CD4-positive, CD25-positive, alpha-beta regulatory T cell (primary cell): ENCODE data around the gene PRSS37. TPM values are rescaled to one million over a fixed set of nuclear protein-coding genes. Genes with fewer than 3 reads are reported as not detected.

Experiments used
- ATAC-seq, 2 donors: fragments of 150-1000 bp; cut with Tn5 transposase; one replicate each; pipeline ENCODE4 v1.10.0; 2021; ENCODE audit warnings: low read depth in 2 of 2, moderate number of reproducible peaks in 2 of 2, moderate library complexity in 1 of 2
- DNase-seq, 3 donors: peaks; one replicate each; pipeline versions ENCODE4 v3.0.0 to v3.0.0-alpha.2; 2012 to 2022; ENCODE audit warnings: mixed read lengths in 1 of 3
- H3K27ac ChIP-seq: one replicate; pipeline ENCODE4 v1.7.0; 2013; ENCODE audit warnings: mild to moderate bottlenecking, low read length; ENCODE audit not compliant: insufficient read depth, poor library complexity, severe bottlenecking
- H3K27me3 ChIP-seq: one replicate; pipeline ENCODE4 v1.7.0; 2013; ENCODE audit warnings: low read length; ENCODE audit not compliant: control insufficient read depth, insufficient read depth
- H3K36me3 ChIP-seq: one replicate; pipeline ENCODE4 v1.7.0; 2013; ENCODE audit warnings: mild to moderate bottlenecking, low read length, moderate library complexity; ENCODE audit not compliant: control insufficient read depth, insufficient read depth
- H3K4me1 ChIP-seq: 2 replicates; pipeline ENCODE4 v1.7.0; 2013; ENCODE audit warnings: mild to moderate bottlenecking, low read length; ENCODE audit not compliant: insufficient read depth, control insufficient read depth, poor library complexity, severe bottlenecking
- H3K4me3 ChIP-seq: one replicate; pipeline ENCODE4 v1.7.0; 2013; ENCODE audit warnings: low read depth, mild to moderate bottlenecking, low read length, moderate library complexity
- H3K9me3 ChIP-seq, 2 experiments: 1 replicate in 1 of 2; 2 replicates in 1 of 2; pipeline ENCODE4 v1.7.0; 2013; ENCODE audit warnings: low read length in 2 of 2, mild to moderate bottlenecking in 1 of 2, moderate library complexity in 1 of 2; ENCODE audit not compliant: control insufficient read depth in 2 of 2
- H3K27ac Mint-ChIP-seq, 3 donors: one replicate each; pipeline ENCODE4 v1.8.0; 2020 to 2022; ENCODE audit warnings: mild to moderate bottlenecking in 3 of 3, mixed read lengths in 3 of 3, moderate library complexity in 2 of 3
- H3K27me3 Mint-ChIP-seq: one replicate; pipeline ENCODE4 v1.8.0; 2022; ENCODE audit warnings: mild to moderate bottlenecking, mixed read lengths
- H3K36me3 Mint-ChIP-seq: one replicate; pipeline ENCODE4 v1.8.0; 2020; ENCODE audit warnings: mixed read lengths
- H3K4me1 Mint-ChIP-seq, 4 donors: one replicate each; pipeline ENCODE4 v1.8.0; 2020 to 2022; ENCODE audit warnings: mixed read lengths in 4 of 4, mild to moderate bottlenecking in 1 of 4
- H3K4me3 Mint-ChIP-seq, 4 donors: one replicate each; pipeline ENCODE4 v1.8.0; 2020 to 2022; ENCODE audit warnings: mild to moderate bottlenecking in 4 of 4, mixed read lengths in 4 of 4, moderate library complexity in 3 of 4
- H3K9me3 Mint-ChIP-seq, 7 donors: one replicate each; pipeline ENCODE4 v1.8.0; 2020 to 2022; ENCODE audit warnings: mixed read lengths in 7 of 7, mild to moderate bottlenecking in 3 of 7, moderate library complexity in 2 of 7
- polyA plus RNA-seq, 4 donors: library from polyadenylated mRNA; unstranded; fragments of 300-500 nt; fragmentation: Illumina TruSeq; gene quantifications; one replicate each; pipeline ENCODE4 v1.2.3, GENCODE V29; 2021
- total RNA-seq: library from RNA; stranded (reverse); gene quantifications from one replicate; pipeline ENCODE4 v1.2.3, GENCODE V29; 2022

Gene PRSS37, protein sequence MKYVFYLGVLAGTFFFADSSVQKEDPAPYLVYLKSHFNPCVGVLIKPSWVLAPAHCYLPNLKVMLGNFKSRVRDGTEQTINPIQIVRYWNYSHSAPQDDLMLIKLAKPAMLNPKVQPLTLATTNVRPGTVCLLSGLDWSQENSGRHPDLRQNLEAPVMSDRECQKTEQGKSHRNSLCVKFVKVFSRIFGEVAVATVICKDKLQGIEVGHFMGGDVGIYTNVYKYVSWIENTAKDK
- not detected for total RNA-seq
- polyA plus RNA-seq: not detected

DNA sequence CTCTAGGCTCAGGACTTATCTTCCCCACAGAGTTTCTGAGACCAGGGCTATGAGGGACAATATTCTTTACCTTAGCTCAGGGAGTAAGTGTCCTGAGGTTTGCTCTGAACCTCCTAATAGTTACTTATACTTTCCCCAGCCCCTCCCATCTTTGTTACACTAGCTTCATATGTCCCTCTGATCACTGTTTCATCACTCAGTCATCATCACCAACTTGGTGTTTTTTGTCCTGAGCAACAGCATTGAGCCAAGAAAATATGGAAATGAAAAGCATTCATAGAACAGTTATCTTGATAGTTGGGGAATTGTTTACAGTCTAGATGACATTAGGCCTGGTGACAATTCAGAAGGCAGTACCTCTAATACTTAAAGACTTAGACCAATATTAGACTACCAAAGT is at the start of gene PRSS37:
TSS of gene PRSS37 (minus strand) at position 101 of the 400 bp plus-strand sequence. CDS start 436 bp downstream, outside the sequence.
- DNase-seq: no peak
- Mint-ChIP-seq H3K27ac (no peak within 1 kb of the TSS), H3K4me1 (no peaks in the 10 kb centered on the region), H3K4me3 (no peak within 1 kb of the TSS), H3K36me3 (peaks cover 2% of the 10 kb centered on the region), H3K9me3 (peaks cover 0 to 1% (median 0%) of the 10 kb centered on the region in 7 donors), H3K27me3 (no peaks in the 10 kb centered on the region)
- no peaks in the 10 kb centered on the region for H3K9me3 ChIP-seq
- no peaks in the 10 kb centered on the region for H3K36me3 ChIP-seq
- H3K4me3 ChIP-seq: no peak within 1 kb of the TSS
- no peak for ATAC-seq
- no peaks in the 10 kb centered on the region for H3K27me3 ChIP-seq
- no peaks in the 10 kb centered on the region for H3K4me1 ChIP-seq
- H3K27ac ChIP-seq: no peak within 1 kb of the TSS

DNA sequence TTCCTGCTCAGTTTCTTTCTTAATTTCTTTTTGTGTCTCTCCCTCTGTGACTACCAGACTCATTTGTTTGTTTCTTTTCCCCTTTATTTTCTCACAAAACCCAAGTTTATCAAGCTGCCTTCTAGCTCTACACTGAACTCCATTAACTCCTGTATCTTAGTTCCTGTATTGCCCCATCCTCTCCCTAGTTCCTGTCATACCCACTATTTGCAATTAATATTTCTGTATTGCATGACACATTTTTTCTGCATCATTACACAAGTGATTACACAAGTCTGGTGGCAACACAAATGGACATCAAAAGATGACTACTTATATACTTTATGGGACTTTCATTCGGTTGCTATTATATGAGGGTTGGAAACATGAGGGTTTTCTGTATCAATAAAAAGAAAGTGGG is 48.0 kb upstream of the PRSS37 start:
- Histone ChIP-seq H3K9me3 (no peaks in the 10 kb centered on the region), H3K27ac (no peak overlapping the region), H3K36me3 (no peaks in the 10 kb centered on the region), H3K4me3 (no peak overlapping the region), H3K27me3 (no peaks in the 10 kb centered on the region), H3K4me1 (no peaks in the 10 kb centered on the region)
- Mint-ChIP-seq H3K9me3 (peaks cover 0 to 3% (median 0%) of the 10 kb centered on the region in 7 donors), H3K4me3 (no peak overlapping the region), H3K27ac (no peak overlapping the region), H3K36me3 (no peaks in the 10 kb centered on the region), H3K4me1 (no peaks in the 10 kb centered on the region), H3K27me3 (peaks cover 5% of the 10 kb centered on the region)
- no peak for ATAC-seq
- no peak for DNase-seq

DNA sequence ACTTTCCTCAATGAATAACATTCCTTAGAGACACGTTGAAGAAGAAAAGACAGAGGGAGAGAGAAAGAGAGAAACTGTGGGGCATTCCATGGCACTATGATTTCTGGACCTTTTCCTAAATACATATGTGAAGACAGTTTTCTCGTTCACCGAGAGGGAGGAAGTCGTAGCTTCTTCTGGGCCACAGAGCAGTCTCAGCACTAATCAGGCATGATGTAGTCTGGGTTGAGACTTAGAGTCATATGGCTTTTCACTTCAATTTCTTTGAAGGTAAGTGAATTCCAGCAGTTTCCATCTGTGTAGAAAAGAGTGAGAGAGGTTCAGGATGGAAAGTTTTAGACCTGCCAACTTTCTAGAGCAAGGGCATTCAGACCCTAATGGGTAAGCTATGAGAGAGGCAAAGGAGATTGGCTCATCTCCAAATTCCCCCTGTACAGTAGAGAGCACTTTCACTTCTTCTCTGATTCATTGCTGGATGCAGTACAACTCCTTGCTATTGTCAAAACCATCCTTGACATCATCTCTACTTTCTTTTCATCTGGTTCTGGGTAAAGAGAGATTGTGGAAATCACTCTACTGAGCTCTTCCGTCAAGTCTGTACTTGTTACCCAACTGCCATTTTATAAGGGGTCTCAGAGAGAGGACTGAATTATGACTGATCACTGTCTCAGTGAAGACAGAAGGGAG is 43.4 kb upstream of the PRSS37 start:
- H3K27ac Mint-ChIP-seq: no peak overlapping the region
- Histone ChIP-seq H3K4me3 (no peak overlapping the region), H3K27ac (no peak overlapping the region), H3K9me3 (no peaks in the 10 kb centered on the region), H3K4me1 (no peaks in the 10 kb centered on the region), H3K36me3 (no peaks in the 10 kb centered on the region), H3K27me3 (no peaks in the 10 kb centered on the region)
- DNase-seq (no peak), ATAC-seq (peak in 1 of 2 donors; percentile 20)
- peaks cover 5% of the 10 kb centered on the region for H3K27me3 Mint-ChIP-seq
- no peaks in the 10 kb centered on the region for H3K4me1 Mint-ChIP-seq
- H3K4me3 Mint-ChIP-seq: no peak overlapping the region
- H3K36me3 Mint-ChIP-seq: no peaks in the 10 kb centered on the region
- H3K9me3 Mint-ChIP-seq: peaks cover 0 to 7% (median 2%) of the 10 kb centered on the region in 7 donors

DNA sequence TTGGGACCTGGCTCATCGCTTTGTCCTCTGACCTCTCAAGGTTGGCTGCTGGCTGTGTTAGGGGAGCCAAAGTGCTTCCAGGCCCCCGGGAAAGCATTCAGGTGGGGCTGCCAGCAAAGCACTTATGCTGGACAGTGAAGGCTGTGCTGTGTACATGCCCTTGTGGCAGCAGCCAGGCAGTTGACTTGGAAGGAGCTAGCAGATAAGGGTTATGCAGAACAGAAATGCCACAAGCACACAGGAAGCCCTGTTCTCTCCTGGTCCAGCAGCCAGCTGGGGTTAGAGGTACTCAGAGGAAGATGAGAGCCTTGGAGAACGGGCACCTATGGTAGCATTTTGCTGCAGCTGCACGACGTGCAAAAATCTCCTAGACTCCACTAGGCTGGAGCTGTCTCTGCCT is 39.7 kb upstream of the PRSS37 start:
- H3K36me3 ChIP-seq: no peaks in the 10 kb centered on the region
- no peak overlapping the region for H3K4me3 ChIP-seq
- no peak overlapping the region for H3K4me3 Mint-ChIP-seq
- H3K9me3 ChIP-seq: no peaks in the 10 kb centered on the region
- no peaks in the 10 kb centered on the region for H3K27me3 ChIP-seq
- H3K4me1 Mint-ChIP-seq: no peaks in the 10 kb centered on the region
- no peak overlapping the region for H3K27ac ChIP-seq
- H3K27me3 Mint-ChIP-seq: no peaks in the 10 kb centered on the region
- peaks cover 0 to 12% (median 3%) of the 10 kb centered on the region in 7 donors for H3K9me3 Mint-ChIP-seq
- H3K4me1 ChIP-seq: no peaks in the 10 kb centered on the region
- ATAC-seq (no peak), DNase-seq (no peak)
- no peak overlapping the region for H3K27ac Mint-ChIP-seq
- H3K36me3 Mint-ChIP-seq: no peaks in the 10 kb centered on the region

DNA sequence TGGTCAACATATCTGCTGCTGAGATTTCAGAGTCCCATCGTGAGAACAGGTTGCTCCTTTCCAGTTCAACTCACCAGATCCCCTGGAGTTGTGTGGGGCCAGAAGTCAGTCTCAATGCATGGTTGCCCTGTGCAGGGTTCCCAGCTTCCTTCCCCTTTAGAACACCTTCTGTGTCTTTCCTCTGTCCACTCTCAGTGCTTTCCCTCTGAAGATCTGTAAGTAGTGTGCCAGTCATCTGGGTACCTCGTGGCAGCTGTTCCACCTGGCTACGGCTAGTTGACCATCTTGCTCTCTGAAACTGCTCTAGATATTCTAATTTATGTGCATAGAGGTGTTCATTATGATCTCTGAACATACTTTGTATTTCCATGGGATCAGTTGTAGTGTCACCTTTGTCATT is 36.1 kb upstream of the PRSS37 start:
- peaks cover 0 to 12% (median 3%) of the 10 kb centered on the region in 7 donors for H3K9me3 Mint-ChIP-seq

DNA sequence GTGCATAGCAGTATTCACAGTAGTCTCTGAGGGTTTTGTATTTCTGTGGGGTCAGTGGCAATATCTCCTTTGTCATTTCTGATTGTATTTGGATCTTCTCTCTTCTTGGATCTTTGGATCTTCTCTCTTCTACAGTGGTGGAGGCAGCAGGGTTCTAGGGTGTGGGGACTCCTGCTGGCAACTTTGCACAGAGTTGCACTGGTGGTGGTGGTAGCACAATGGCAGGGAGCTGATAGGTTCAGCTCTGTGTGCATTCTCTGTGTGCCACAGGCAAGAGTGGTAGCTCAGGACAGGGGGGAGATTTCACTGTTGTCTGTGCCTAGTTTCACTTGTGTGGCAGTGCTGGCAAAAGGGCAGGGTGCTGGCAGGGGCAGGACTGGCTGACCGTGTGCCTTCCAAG is 35.1 kb upstream of the PRSS37 start:
- H3K4me1 ChIP-seq: no peaks in the 10 kb centered on the region
- no peaks in the 10 kb centered on the region for H3K9me3 ChIP-seq
- Mint-ChIP-seq H3K27me3 (no peaks in the 10 kb centered on the region), H3K27ac (no peak overlapping the region), H3K4me3 (no peak overlapping the region), H3K36me3 (no peaks in the 10 kb centered on the region), H3K9me3 (peaks cover 0 to 8% (median 2%) of the 10 kb centered on the region in 7 donors), H3K4me1 (no peaks in the 10 kb centered on the region)
- no peak for DNase-seq
- H3K4me3 ChIP-seq: no peak overlapping the region
- no peak overlapping the region for H3K27ac ChIP-seq
- H3K27me3 ChIP-seq: no peaks in the 10 kb centered on the region
- H3K36me3 ChIP-seq: no peaks in the 10 kb centered on the region
- ATAC-seq: no peak

More for the DNA sequence above, 36.1 kb upstream of the PRSS37 start:
- H3K4me3 Mint-ChIP-seq: no peak overlapping the region
- Histone ChIP-seq H3K36me3 (no peaks in the 10 kb centered on the region), H3K27me3 (no peaks in the 10 kb centered on the region), H3K9me3 (no peaks in the 10 kb centered on the region), H3K27ac (no peak overlapping the region), H3K4me1 (no peaks in the 10 kb centered on the region), H3K4me3 (no peak overlapping the region)
- no peaks in the 10 kb centered on the region for H3K4me1 Mint-ChIP-seq
- H3K36me3 Mint-ChIP-seq: no peaks in the 10 kb centered on the region
- H3K27ac Mint-ChIP-seq: no peak overlapping the region
- no peak for DNase-seq
- ATAC-seq: no peak
- H3K27me3 Mint-ChIP-seq: no peaks in the 10 kb centered on the region

DNA sequence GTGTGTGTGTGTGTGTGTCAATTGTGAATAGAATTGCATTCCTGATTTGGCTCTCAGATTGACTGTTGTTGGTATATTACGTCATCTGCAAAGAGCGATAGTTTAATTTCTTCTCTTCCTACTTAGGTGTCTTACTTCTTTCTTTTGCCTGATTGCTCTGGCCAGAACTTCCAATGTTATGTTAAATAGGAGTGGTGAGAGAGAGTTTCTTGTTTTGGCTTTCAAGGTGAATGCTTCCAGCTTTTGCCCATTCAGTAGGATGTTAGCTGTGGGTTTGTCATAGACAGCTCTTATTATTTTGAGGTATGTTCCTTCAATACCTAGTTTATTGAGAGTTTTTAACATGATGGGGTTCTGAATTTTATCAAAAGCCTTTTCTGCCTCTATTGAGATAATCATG is 34.2 kb upstream of the PRSS37 start:
- no peaks in the 10 kb centered on the region for H3K4me1 Mint-ChIP-seq
- Histone ChIP-seq H3K27ac (no peak overlapping the region), H3K36me3 (no peaks in the 10 kb centered on the region), H3K4me1 (no peaks in the 10 kb centered on the region), H3K27me3 (no peaks in the 10 kb centered on the region), H3K9me3 (no peaks in the 10 kb centered on the region), H3K4me3 (no peak overlapping the region)
- no peaks in the 10 kb centered on the region for H3K36me3 Mint-ChIP-seq
- H3K9me3 Mint-ChIP-seq: peaks cover 0 to 6% (median 2%) of the 10 kb centered on the region in 7 donors
- H3K27ac Mint-ChIP-seq: no peak overlapping the region
- no peak overlapping the region for H3K4me3 Mint-ChIP-seq
- ATAC-seq (no peak), DNase-seq (no peak)
- H3K27me3 Mint-ChIP-seq: no peaks in the 10 kb centered on the region

DNA sequence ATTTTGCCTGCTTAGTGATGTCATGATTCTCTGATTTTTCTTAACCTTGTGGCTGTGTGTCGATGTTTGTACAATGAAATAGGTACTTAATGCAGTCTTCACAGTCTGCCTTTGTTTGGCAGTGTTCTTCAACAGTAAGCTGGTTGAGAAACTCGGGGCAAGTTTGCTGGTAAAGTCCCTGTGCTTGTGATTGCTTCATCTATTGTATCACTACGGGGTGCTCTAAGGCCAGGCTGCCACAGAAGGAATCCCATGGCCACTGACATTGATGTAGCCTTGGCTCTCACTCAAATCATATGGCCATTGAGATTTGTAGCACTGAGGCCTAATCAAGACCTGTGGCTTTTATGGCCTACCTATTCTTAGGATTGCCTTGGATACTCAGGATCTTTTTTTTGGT is 33.5 kb upstream of the PRSS37 start:
- DNase-seq (no peak), ATAC-seq (no peak)
- H3K27ac ChIP-seq: no peak overlapping the region
- Mint-ChIP-seq H3K9me3 (peaks cover 0 to 8% (median 2%) of the 10 kb centered on the region in 7 donors), H3K4me3 (no peak overlapping the region), H3K36me3 (no peaks in the 10 kb centered on the region), H3K4me1 (no peaks in the 10 kb centered on the region), H3K27me3 (no peaks in the 10 kb centered on the region), H3K27ac (no peak overlapping the region)
- no peaks in the 10 kb centered on the region for H3K4me1 ChIP-seq
- H3K27me3 ChIP-seq: no peaks in the 10 kb centered on the region
- no peaks in the 10 kb centered on the region for H3K36me3 ChIP-seq
- no peaks in the 10 kb centered on the region for H3K9me3 ChIP-seq
- H3K4me3 ChIP-seq: no peak overlapping the region
